Spleen (tissue), 11 donors: ENCODE results near the gene MAP1LC3B. TPM values are rescaled to one million over a fixed set of nuclear protein-coding genes. Genes with fewer than 3 reads are reported as not detected.

Experiments
- DNase-seq: peaks from one replicate; pipeline ENCODE4 v3.0.0-alpha.2; 2020
- H3K27ac ChIP-seq, 8 donors: fragments of 200-600 bp; sonication (generic) in 7 of 8; 1 replicate in 4 of 8; 2 replicates in 4 of 8; pipeline versions ENCODE4 v1.5.0 to v1.8.0; 2016 to 2021; ENCODE audit warnings: inconsistent platforms in 4 of 8, mild to moderate bottlenecking in 4 of 8, moderate library complexity in 1 of 8
- H3K27me3 ChIP-seq, 7 donors: fragments of 200-600 bp; sonication (generic) in 6 of 7; replicated peaks in 1 of 7; 1 replicate in 4 of 7; 2 replicates in 3 of 7; pipeline versions ENCODE4 v1.5.0 to v1.8.0; 2016 to 2021; ENCODE audit warnings: inconsistent platforms in 3 of 7, mild to moderate bottlenecking in 1 of 7
- H3K36me3 ChIP-seq, 6 donors: fragments of 200-600 bp; sonication (generic) in 5 of 6; 1 replicate in 4 of 6; 2 replicates in 2 of 6; pipeline versions ENCODE4 v1.5.0 to v1.8.0; 2016 to 2021; ENCODE audit warnings: inconsistent platforms in 2 of 6
- H3K4me1 ChIP-seq, 6 donors: fragments of 200-600 bp; sonication (generic) in 5 of 6; 1 replicate in 3 of 6; 2 replicates in 3 of 6; pipeline versions ENCODE4 v1.5.0 to v1.8.0; 2016 to 2021; ENCODE audit warnings: inconsistent platforms in 3 of 6
- H3K4me3 ChIP-seq, 8 donors: fragments of 200-600 bp; sonication (generic) in 7 of 8; 1 replicate in 4 of 8; 2 replicates in 4 of 8; pipeline versions ENCODE4 v1.5.0 to v1.8.0; 2016 to 2021; ENCODE audit warnings: inconsistent platforms in 4 of 8, mild to moderate bottlenecking in 4 of 8, moderate library complexity in 2 of 8
- H3K9me3 ChIP-seq, 8 donors: fragments of 200-600 bp; sonication (generic) in 7 of 8; 1 replicate in 4 of 8; 2 replicates in 4 of 8; pipeline versions ENCODE4 v1.5.0 to v1.8.0; 2016 to 2021; ENCODE audit warnings: inconsistent platforms in 4 of 8
- POLR2A ChIP-seq, 3 donors: fragments of 450-650 bp; IDR thresholded peaks; one replicate each; pipeline ENCODE4 v1.5.1; 2017; ENCODE audit warnings: antibody characterized with exemption in 3 of 3, mild to moderate bottlenecking in 1 of 3
- POLR2AphosphoS5 ChIP-seq, 3 donors: sonication (generic); formaldehyde crosslinking; IDR thresholded peaks; one replicate each; pipeline ENCODE4 v1.5.1; 2017; ENCODE audit warnings: antibody characterized with exemption in 3 of 3
- WGBS, 5 donors: extraction: QIAGEN DNeasy Blood & Tissue Kit in 3 of 5; methylation state at CpG; one replicate each; pipeline versions ENCODE4 v1.1.5 to v1.1.7; 2013 to 2018; 5-methylcytosine and 5-hydroxymethylcytosine counted together
- intact Hi-C: fragments of 100-400 bp; cut with DNase I; formaldehyde crosslinking; loops from one replicate; pipeline ENCODE4 v1.15.0; 2023; ENCODE audit warnings: low total_unique reads
- polyA plus RNA-seq, 3 donors: library from polyadenylated mRNA; stranded (reverse); fragments of 200-250 nt; gene quantifications; one replicate each; pipeline ENCODE4 v1.2.1, GENCODE V29; 2013
- total RNA-seq, 7 donors: library from RNA; depleted of rRNA in 3 of 7; stranded (reverse); fragments of >200 nt in 3 of 7; fragmentation: NEBNext Ultra II Directional in 4 of 7; extraction: Animal tissue kit (Norgen Biotek cat#: 25700) in 4 of 7; gene quantifications; one replicate each; pipeline versions ENCODE4 v1.1.0 to v1.2.1, GENCODE V29; 2016 to 2021
- TF ChIP-seq, protein P1 (sequence below), 11 experiments: fragments of 200-600 bp in 7 of 11; fragments of 450-650 bp in 4 of 11; sonication (generic) in 4 of 11; IDR thresholded peaks in 8 of 11; conservative IDR thresholded peaks in 3 of 11; 1 replicate in 7 of 11; 2 replicates in 4 of 11; pipeline versions ENCODE4 v1.4.0 to v1.8.0; 2016 to 2021; ENCODE audit warnings: antibody characterized with exemption in 11 of 11, inconsistent platforms in 4 of 11, mild to moderate bottlenecking in 1 of 11
- donor health status: healthy with polysubstance abuse.
- donor health status: DM: no; HTN: no; CAD: no; lungs with moderate emphysema.
- donor health status: DM: no; HTN: no; CAD: no.
- donor health status: Bipolar disorder and iron deficiency.
- donor health status: healthy.
- donor health status: DM: no; HTN: no; CAD: no.
- donor health status: DM: yes; HTN: yes; CAD: no.

The MAP1LC3B gene
- total and polyA plus RNA-seq, 10 donors, result 32.3 to 71.4 (median 54.9) TPM

DNA sequence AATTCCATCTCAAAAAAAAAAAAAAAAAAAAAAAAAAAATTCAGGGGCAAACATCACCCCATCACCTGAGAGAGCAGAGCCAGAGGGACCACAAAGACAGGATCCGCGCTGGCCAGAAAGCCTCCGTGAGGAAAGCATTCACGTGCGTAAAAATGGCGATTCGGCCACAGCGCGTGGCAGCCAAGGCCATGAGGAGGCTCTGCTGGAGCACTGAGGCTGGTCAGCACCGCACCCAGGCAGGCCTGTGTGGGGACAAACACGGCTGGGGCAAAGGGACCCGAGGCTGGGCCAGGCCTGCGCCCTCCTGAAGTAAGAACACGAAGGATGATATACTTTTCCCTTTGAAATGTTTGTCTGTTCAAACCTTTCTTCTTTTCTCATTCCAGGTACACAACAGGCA lies 45.2 kb downstream of the MAP1LC3B start:
- DNase-seq, result no peak
- Histone ChIP-seq H3K27me3 (peaks cover 0 to 8% (median 0%) of the 10 kb centered on the region in 7 donors), H3K4me1 (peaks cover 14 to 26% (median 19%) of the 10 kb centered on the region in 6 donors), H3K36me3 (peaks cover 0 to 12% (median under 1%) of the 10 kb centered on the region in 6 donors), H3K9me3 (no peaks in the 10 kb centered on the region), H3K27ac (no peak overlapping the region), H3K4me3 (no peak overlapping the region)
- TF ChIP-seq, protein P1, sequence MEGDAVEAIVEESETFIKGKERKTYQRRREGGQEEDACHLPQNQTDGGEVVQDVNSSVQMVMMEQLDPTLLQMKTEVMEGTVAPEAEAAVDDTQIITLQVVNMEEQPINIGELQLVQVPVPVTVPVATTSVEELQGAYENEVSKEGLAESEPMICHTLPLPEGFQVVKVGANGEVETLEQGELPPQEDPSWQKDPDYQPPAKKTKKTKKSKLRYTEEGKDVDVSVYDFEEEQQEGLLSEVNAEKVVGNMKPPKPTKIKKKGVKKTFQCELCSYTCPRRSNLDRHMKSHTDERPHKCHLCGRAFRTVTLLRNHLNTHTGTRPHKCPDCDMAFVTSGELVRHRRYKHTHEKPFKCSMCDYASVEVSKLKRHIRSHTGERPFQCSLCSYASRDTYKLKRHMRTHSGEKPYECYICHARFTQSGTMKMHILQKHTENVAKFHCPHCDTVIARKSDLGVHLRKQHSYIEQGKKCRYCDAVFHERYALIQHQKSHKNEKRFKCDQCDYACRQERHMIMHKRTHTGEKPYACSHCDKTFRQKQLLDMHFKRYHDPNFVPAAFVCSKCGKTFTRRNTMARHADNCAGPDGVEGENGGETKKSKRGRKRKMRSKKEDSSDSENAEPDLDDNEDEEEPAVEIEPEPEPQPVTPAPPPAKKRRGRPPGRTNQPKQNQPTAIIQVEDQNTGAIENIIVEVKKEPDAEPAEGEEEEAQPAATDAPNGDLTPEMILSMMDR (IDR thresholded peaks at IDR 0.05 in 8 of 11, conservative IDR thresholded peaks at IDR 0.05 in 3 of 11), result no peak
- peak in 1 of 3 donors; percentile 15 for TF ChIP-seq POLR2AphosphoS5 (IDR thresholded peaks at IDR 0.05)
- intact Hi-C loops, result no loop called here
- WGBS, 5 donors, result 90 to 98% (median 96%) methylated on average over 14 of the region's 14 CpGs

DNA sequence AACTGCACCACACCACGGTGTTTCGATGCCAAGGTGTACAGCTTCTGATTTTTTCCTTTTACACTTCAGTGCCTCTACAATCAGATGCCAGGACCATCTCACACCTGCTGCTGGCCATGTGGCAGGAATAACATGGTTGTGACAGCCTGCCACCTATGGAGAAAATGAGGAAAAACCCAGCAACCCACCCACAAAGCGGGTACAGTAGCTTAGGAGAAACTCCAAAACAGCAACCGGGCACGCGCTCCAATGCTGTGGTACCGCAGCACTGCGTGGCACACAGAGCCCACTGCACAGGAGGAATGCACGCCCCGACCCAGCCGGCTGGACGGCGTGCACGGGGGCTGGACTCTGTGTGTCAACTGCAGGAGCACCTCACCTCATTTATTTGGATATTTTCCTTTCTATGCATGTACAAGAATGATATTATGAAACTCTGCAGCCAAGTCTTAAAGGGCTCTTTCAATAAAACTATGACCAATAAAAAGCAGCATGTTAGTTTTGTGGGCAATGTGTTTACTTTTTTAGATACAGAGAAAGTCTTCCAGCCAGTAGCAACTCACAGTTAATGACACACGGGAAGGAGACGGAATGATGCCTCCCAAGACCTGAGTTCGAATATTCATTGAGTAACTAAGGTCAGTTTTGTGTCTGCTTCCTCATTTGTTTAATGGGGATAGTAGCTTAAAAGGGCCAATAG lies 45.9 kb downstream of the MAP1LC3B start:
- peaks cover 0 to 8% (median 0%) of the 10 kb centered on the region in 7 donors for H3K27me3 ChIP-seq
- TF ChIP-seq POLR2A (IDR thresholded peaks at IDR 0.05) (no peak), POLR2AphosphoS5 (IDR thresholded peaks at IDR 0.05) (no peak)
- TF ChIP-seq, protein P1 (IDR thresholded peaks at IDR 0.05 in 8 of 11, conservative IDR thresholded peaks at IDR 0.05 in 3 of 11), result no peak
- H3K36me3 ChIP-seq, result peaks cover 0 to 5% (median 0%) of the 10 kb centered on the region in 6 donors
- 91 to 97% (median 94%) methylated on average over 17 of the region's 17 CpGs for WGBS, 5 donors
- no peaks in the 10 kb centered on the region for H3K9me3 ChIP-seq
- H3K4me1 ChIP-seq, result peaks cover 14 to 26% (median 19%) of the 10 kb centered on the region in 6 donors
- DNase-seq, result no peak
- H3K4me3 ChIP-seq, result no peak overlapping the region
- H3K27ac ChIP-seq, result no peak overlapping the region
- intact Hi-C loops, result no loop called here

DNA sequence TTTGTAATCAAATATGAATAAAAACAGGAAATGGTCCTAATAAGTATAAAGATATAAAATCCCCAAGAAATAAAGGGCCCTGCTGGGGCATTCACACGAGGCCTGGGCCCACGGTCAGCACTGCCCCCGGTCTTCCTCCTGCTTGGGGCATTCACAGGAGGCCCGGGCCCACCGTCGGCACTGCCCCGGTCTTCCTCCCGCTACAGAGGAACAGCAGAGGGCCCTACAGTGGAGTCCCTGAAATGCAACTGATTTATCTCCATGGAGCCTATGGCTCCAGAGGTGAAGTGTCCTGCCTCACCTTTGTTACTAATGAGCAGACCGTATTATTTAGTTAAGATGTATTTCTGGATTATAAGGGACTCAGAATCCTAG lies 46.5 kb downstream of the MAP1LC3B start:
- no peak for DNase-seq

DNA sequence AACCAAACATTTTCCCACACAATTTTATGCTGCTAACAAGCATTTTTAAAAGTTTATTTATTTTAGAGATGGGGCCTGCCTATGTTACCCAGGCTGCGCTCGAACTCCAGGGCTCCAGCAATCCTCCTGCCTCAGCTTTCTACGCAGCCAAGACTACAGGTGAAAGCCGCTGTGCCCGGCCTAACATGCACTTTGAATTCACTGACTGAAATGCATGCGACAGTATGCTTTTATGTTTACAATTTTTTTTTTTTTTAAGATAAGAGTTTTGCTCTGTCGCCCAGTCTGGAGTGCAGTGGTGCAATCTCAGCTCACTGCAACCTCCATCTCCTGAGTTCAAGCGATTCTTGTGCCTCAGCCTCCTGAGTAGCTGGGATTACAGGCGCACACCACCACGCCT lies 47.8 kb downstream of the MAP1LC3B start:
- Histone ChIP-seq H3K4me3 (no peak overlapping the region), H3K9me3 (peaks cover 0 to 13% (median 0%) of the 10 kb centered on the region in 8 donors), H3K27ac (no peak overlapping the region), H3K27me3 (peaks cover 0 to 8% (median 0%) of the 10 kb centered on the region in 7 donors), H3K4me1 (peaks cover 14 to 22% (median 19%) of the 10 kb centered on the region in 6 donors), H3K36me3 (peaks cover 0 to 8% (median 0%) of the 10 kb centered on the region in 6 donors)
- intact Hi-C loops, result no loop called here
- TF ChIP-seq POLR2A (IDR thresholded peaks at IDR 0.05), result no peak
- TF ChIP-seq POLR2AphosphoS5 (IDR thresholded peaks at IDR 0.05), result no peak
- TF ChIP-seq, protein P1 (IDR thresholded peaks at IDR 0.05 in 8 of 11, conservative IDR thresholded peaks at IDR 0.05 in 3 of 11), result no peak
- 94 to 99% (median 97%) methylated on average over 10 of the region's 10 CpGs for WGBS, 5 donors
- no peak for DNase-seq

More for the DNA sequence above, 46.5 kb downstream of the MAP1LC3B start:
- H3K27me3 ChIP-seq, result peaks cover 0 to 8% (median 0%) of the 10 kb centered on the region in 7 donors
- H3K36me3 ChIP-seq, result peaks cover 0 to 5% (median 0%) of the 10 kb centered on the region in 6 donors
- H3K27ac ChIP-seq, result no peak overlapping the region
- H3K4me1 ChIP-seq, result peaks cover 14 to 26% (median 19%) of the 10 kb centered on the region in 6 donors
- no peak for TF ChIP-seq POLR2AphosphoS5 (IDR thresholded peaks at IDR 0.05)
- TF ChIP-seq, protein P1 (IDR thresholded peaks at IDR 0.05 in 8 of 11, conservative IDR thresholded peaks at IDR 0.05 in 3 of 11), result no peak
- no peak for TF ChIP-seq POLR2A (IDR thresholded peaks at IDR 0.05)
- 82 to 92% (median 89%) methylated on average over 9 of the region's 9 CpGs for WGBS, 5 donors
- peaks cover 0 to 4% (median 0%) of the 10 kb centered on the region in 8 donors for H3K9me3 ChIP-seq
- no peak overlapping the region for H3K4me3 ChIP-seq
- intact Hi-C loops, result no loop called here
